A549 (cell line): ENCODE data around the gene TRDN. TPM values are rescaled to one million over a fixed set of nuclear protein-coding genes. Genes with fewer than 3 reads are reported as not detected.

Experiments used
- ATAC-seq, 2 experiments: fragments of 200-7000 bp in 1 of 2; fragments of >200 bp in 1 of 2; cut with Nextera tagmentation in 1 of 2; cut with Tn5 transposase in 1 of 2; 3 replicates each; pipeline versions ENCODE4 v1.8.0 to v1.9.1; 2018 to 2020; ENCODE audit warnings: mild to moderate bottlenecking in 1 of 2, moderate library complexity in 1 of 2
- CTCF ChIA-PET: fragments of 300-600 bp; sonication (Branson Sonifier 250); formaldehyde crosslinking; extraction: SDS; loops from one replicate; lab custom pipeline; 2021; ENCODE audit warnings: antibody characterized with exemption, inconsistent platforms; lab: Yijun Ruan, JAX
- POLR2A ChIA-PET: fragments of 350-600 bp; formaldehyde crosslinking; extraction: SDS; loops from one replicate; lab custom pipeline; 2021; ENCODE audit warnings: antibody characterized with exemption, inconsistent platforms; lab: Yijun Ruan, JAX
- DNase-seq, 2 experiments: peaks; one replicate each; pipeline versions ENCODE4 v3.0.0 to v3.0.0-alpha.2; 2011 to 2016; ENCODE audit warnings: low read depth in 1 of 2, low spot score in 1 of 2
- FAIRE-seq: peaks from 2 replicates; lab custom pipeline; 2011; peaks lifted over from hg19 to GRCh38; lab: Jason Lieb, UNC
- H3K27ac ChIP-seq, 2 experiments: fragments of >200 bp; sonication (Bioruptor Twin); formaldehyde crosslinking; 3 replicates each; pipeline ENCODE4 v1.5.1; 2016 to 2017
- H3K4me1 ChIP-seq: fragments of >200 bp; sonication (Bioruptor Twin); formaldehyde crosslinking; 3 replicates; pipeline ENCODE4 v1.6.1; 2016
- H3K4me2 ChIP-seq: fragments of >200 bp; sonication (Bioruptor Twin); formaldehyde crosslinking; 3 replicates; pipeline ENCODE4 v1.6.1; 2016
- H3K4me3 ChIP-seq: fragments of >200 bp; sonication (Bioruptor Twin); formaldehyde crosslinking; 3 replicates; pipeline ENCODE4 v1.5.1; 2016
- H3K9me3 ChIP-seq: fragments of >200 bp; sonication (Bioruptor Twin); formaldehyde crosslinking; 3 replicates; pipeline ENCODE4 v1.6.1; 2016
- BHLHE40 ChIP-seq: IDR thresholded peaks from 2 replicates; pipeline ENCODE4 v1.6.1; 2012; ENCODE audit warnings: low read depth, low read length, inconsistent platforms
- CBX8 ChIP-seq: fragments of 200-600 bp; sonication (generic); IDR thresholded peaks from 2 replicates; pipeline ENCODE4 v1.6.1; 2016
- EHF ChIP-seq: fragments of 250-450 bp; sonication (Bioruptor Pico); IDR thresholded peaks from 2 replicates; pipeline ENCODE4 v1.5.0; 2020; ENCODE audit warnings: mild to moderate bottlenecking
- FOSB ChIP-seq: fragments of 250-450 bp; sonication (Bioruptor Pico); IDR thresholded peaks from 2 replicates; pipeline ENCODE4 v1.5.0; 2020; ENCODE audit warnings: mild to moderate bottlenecking, moderate library complexity
- FOSL2 ChIP-seq, 2 experiments: fragments of 450-650 bp in 1 of 2; fragments of >200 bp in 1 of 2; sonication (Bioruptor Twin) in 1 of 2; formaldehyde crosslinking; IDR thresholded peaks; 2 replicates each; pipeline versions ENCODE4 v1.5.0 to v1.6.1; 2016 to 2020; ENCODE audit warnings: mild to moderate bottlenecking in 1 of 2, moderate library complexity in 1 of 2
- FOXS1 ChIP-seq: fragments of 250-450 bp; sonication (Bioruptor Pico); IDR thresholded peaks from 2 replicates; pipeline ENCODE4 v1.5.0; 2020; ENCODE audit warnings: mild to moderate bottlenecking, moderate library complexity
- GATA3 ChIP-seq: IDR thresholded peaks from 2 replicates; pipeline ENCODE4 v1.6.1; 2012; ENCODE audit warnings: borderline replicate concordance
- HEYL ChIP-seq: fragments of 250-450 bp; sonication (Bioruptor Pico); IDR thresholded peaks from 2 replicates; pipeline ENCODE4 v1.8.0; 2021; ENCODE audit warnings: mild to moderate bottlenecking, moderate library complexity
- HOXA7 ChIP-seq: fragments of 250-450 bp; sonication (Bioruptor Pico); IDR thresholded peaks from 2 replicates; pipeline ENCODE4 v1.5.0; 2020; ENCODE audit warnings: mild to moderate bottlenecking, moderate library complexity
- JUNB ChIP-seq: fragments of >200 bp; sonication (Bioruptor Twin); formaldehyde crosslinking; IDR thresholded peaks from 2 replicates; pipeline ENCODE4 v1.6.1; 2016
- KDM5A ChIP-seq: fragments of 200-600 bp; sonication (generic); IDR thresholded peaks from 2 replicates; pipeline ENCODE4 v1.6.1; 2016; ENCODE audit warnings: antibody characterized with exemption, mild to moderate bottlenecking
- MAZ ChIP-seq: fragments of 150-350 bp; IDR thresholded peaks from 2 replicates; pipeline ENCODE4 v1.6.1; 2014; ENCODE audit warnings: antibody characterized with exemption, low read depth, low read length, borderline replicate concordance
- MYC ChIP-seq: IDR thresholded peaks from 2 replicates; pipeline ENCODE4 v1.6.1; 2012; ENCODE audit warnings: mild to moderate bottlenecking, inconsistent platforms, low read length, improper control_type of control experiment, borderline replicate concordance
- POLR2AphosphoS2 ChIP-seq: conservative IDR thresholded peaks from 2 replicates; pipeline ENCODE4 v1.6.1; 2012; ENCODE audit warnings: low read length, improper control_type of control experiment, inconsistent platforms
- RAD21 ChIP-seq, 2 experiments: fragments of >200 bp in 1 of 2; sonication (Bioruptor Twin) in 1 of 2; formaldehyde crosslinking in 1 of 2; IDR thresholded peaks in 1 of 2; conservative IDR thresholded peaks in 1 of 2; 2 replicates in 1 of 2; 3 replicates in 1 of 2; pipeline ENCODE4 v1.6.1; 2012 to 2018; ENCODE audit warnings: inconsistent platforms in 1 of 2
- RCOR1 ChIP-seq: fragments of 150-350 bp; IDR thresholded peaks from 2 replicates; pipeline ENCODE4 v1.6.1; 2014; ENCODE audit warnings: antibody characterized with exemption, low read length, low read depth
- RNF2 ChIP-seq: fragments of 200-600 bp; sonication (generic); IDR thresholded peaks from 2 replicates; pipeline ENCODE4 v1.6.1; 2016; ENCODE audit warnings: low read depth, mild to moderate bottlenecking, antibody characterized with exemption, moderate library complexity, borderline replicate concordance
- SMC3 ChIP-seq: fragments of >200 bp; sonication (Bioruptor Twin); formaldehyde crosslinking; IDR thresholded peaks from 3 replicates; pipeline ENCODE4 v1.6.1; 2018; ENCODE audit warnings: inconsistent platforms
- TFCP2L1 ChIP-seq: fragments of 250-450 bp; sonication (Bioruptor Pico); IDR thresholded peaks from 2 replicates; pipeline ENCODE4 v1.5.0; 2021; ENCODE audit warnings: mild to moderate bottlenecking
- ZFP36 ChIP-seq: fragments of 450-650 bp; IDR thresholded peaks from 2 replicates; pipeline ENCODE4 v1.6.1; 2014; ENCODE audit warnings: borderline replicate concordance; ENCODE audit not compliant: partially characterized antibody
- ZSCAN20 ChIP-seq: fragments of 250-450 bp; sonication (Bioruptor Pico); IDR thresholded peaks from 2 replicates; pipeline ENCODE4 v1.8.0; 2022; ENCODE audit warnings: mild to moderate bottlenecking, moderate library complexity
- WGBS: methylation state at CpG from one replicate; pipeline ENCODE4 v1.1.6; 2017; ENCODE audit errors: missing lambda C conversion rate; 5-methylcytosine and 5-hydroxymethylcytosine counted together
- polyA plus RNA-seq, 4 experiments: library from polyadenylated mRNA; depleted of rRNA in 3 of 4; stranded (reverse); fragments of >200 nt; fragmentation: RNase III in 1 of 4; extraction: RNeasy Plus Mini Kit Qiagen cat#74134 plus additional on column Dnase treatment in 1 of 4; gene quantifications; 2 replicates in 3 of 4; 3 replicates in 1 of 4; pipeline ENCODE4 v1.2.3, GENCODE V29; 2011 to 2017
- TF ChIP-seq, protein P1 (sequence below): fragments of >200 bp; sonication (Bioruptor Twin); formaldehyde crosslinking; IDR thresholded peaks from 3 replicates; pipeline ENCODE4 v1.6.1; 2016
- TF ChIP-seq, protein P2 (sequence below): fragments of >200 bp; sonication (Bioruptor Twin); formaldehyde crosslinking; IDR thresholded peaks from 3 replicates; pipeline ENCODE4 v1.5.1; 2016
- TF ChIP-seq, protein P3 (sequence below): fragments of 450-650 bp; IDR thresholded peaks from 2 replicates; pipeline ENCODE4 v1.6.1; 2014; ENCODE audit warnings: antibody characterized with exemption
- TF ChIP-seq, protein P4 (sequence below): IDR thresholded peaks from 2 replicates; pipeline ENCODE4 v1.6.1; 2012

Gene TRDN
- polyA plus RNA-seq, 2 of the 4 experiments (the other 2 are of a cell fraction): not detected

DNA sequence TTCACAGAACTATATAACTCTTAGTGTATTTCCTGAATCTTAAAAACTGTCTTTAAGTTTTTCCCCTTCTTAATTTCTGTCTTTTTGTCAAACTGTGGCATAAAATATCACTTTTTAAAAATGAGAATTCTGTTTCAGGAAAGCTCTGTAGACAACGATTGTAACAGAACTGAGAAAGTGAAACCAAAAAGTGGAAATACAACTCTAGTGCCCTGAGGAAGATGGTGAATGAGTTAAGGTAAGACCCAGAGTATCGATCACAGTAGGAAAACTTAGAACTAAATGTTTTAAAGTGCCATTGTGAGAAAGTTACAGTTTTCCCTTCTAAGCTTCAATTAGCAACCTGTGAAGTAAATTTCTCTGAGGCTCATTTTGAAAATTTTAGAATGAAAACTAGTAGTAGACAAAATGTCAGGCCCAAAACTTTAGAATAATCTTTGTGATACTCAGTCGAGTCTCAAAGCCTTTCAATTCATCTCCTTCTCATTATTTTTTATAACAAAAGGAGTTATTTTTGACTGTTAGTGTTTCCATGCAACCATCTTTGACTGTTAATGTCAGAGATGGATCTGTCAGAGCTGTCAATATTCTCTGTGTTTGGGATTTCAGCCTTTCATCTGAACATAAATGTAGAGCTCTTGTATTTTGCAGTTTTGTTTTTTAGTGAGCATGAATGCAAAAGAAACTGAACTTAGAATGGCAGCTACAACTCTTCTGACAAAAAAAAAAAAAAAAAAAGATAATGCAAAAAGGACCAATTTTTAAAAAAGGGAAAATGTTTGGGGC, 19.0 kb upstream of the TRDN start:
- H3K4me3 ChIP-seq: no peak overlapping the region
- DNase-seq: no peak
- POLR2A ChIA-PET: no interaction called here
- TF ChIP-seq ZSCAN20 (CRISPR knock-in tag): no peak
- TF ChIP-seq FOSB (CRISPR knock-in tag): no peak
- no peak for TF ChIP-seq SMC3
- no peak for TF ChIP-seq EHF (CRISPR knock-in tag)
- no peak for TF ChIP-seq MAZ
- no peak for TF ChIP-seq MYC
- TF ChIP-seq, protein P1, sequence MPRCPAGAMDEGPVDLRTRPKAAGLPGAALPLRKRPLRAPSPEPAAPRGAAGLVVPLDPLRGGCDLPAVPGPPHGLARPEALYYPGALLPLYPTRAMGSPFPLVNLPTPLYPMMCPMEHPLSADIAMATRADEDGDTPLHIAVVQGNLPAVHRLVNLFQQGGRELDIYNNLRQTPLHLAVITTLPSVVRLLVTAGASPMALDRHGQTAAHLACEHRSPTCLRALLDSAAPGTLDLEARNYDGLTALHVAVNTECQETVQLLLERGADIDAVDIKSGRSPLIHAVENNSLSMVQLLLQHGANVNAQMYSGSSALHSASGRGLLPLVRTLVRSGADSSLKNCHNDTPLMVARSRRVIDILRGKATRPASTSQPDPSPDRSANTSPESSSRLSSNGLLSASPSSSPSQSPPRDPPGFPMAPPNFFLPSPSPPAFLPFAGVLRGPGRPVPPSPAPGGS: no peak
- no peak for TF ChIP-seq KDM5A
- no peak for TF ChIP-seq CBX8
- TF ChIP-seq, protein P2, sequence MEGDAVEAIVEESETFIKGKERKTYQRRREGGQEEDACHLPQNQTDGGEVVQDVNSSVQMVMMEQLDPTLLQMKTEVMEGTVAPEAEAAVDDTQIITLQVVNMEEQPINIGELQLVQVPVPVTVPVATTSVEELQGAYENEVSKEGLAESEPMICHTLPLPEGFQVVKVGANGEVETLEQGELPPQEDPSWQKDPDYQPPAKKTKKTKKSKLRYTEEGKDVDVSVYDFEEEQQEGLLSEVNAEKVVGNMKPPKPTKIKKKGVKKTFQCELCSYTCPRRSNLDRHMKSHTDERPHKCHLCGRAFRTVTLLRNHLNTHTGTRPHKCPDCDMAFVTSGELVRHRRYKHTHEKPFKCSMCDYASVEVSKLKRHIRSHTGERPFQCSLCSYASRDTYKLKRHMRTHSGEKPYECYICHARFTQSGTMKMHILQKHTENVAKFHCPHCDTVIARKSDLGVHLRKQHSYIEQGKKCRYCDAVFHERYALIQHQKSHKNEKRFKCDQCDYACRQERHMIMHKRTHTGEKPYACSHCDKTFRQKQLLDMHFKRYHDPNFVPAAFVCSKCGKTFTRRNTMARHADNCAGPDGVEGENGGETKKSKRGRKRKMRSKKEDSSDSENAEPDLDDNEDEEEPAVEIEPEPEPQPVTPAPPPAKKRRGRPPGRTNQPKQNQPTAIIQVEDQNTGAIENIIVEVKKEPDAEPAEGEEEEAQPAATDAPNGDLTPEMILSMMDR: no peak
- no peak for TF ChIP-seq POLR2AphosphoS2
- no peak for TF ChIP-seq RAD21 (conservative IDR thresholded peaks at IDR 0.05 in 1 of 2, IDR thresholded peaks at IDR 0.05 in 1 of 2)
- TF ChIP-seq TFCP2L1 (CRISPR knock-in tag): no peak
- TF ChIP-seq RNF2: no peak
- TF ChIP-seq BHLHE40: no peak
- TF ChIP-seq, all 56 proteins: peak for 0
- no peak overlapping the region for H3K27ac ChIP-seq
- CTCF ChIA-PET: no interaction called here
- ATAC-seq: no peak
- no peaks in the 10 kb centered on the region for H3K9me3 ChIP-seq
- WGBS: 21% methylated on average over 3 of the region's 3 CpGs
- no peak for FAIRE-seq
- H3K4me2 ChIP-seq: peak overlapping the region; percentile 58
- H3K4me1 ChIP-seq: no peaks in the 10 kb centered on the region

DNA sequence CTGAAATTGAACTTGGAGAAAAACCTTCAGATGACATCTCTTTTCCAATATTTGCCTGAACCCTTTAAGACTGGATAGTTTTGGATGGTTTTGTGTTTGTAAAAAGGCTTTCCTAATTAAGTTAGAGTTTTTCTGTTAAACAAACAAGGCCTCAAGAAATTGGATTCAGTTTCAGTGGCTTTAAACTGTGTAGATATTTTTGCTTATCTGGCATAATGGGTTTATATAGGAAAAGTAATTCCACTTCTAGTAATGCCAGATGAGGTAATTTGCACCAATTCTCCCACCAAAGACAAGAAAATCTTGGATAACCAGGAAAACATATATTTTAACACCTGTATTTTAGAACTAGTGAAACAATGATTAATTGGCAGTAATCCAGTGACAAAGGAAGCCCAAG, 12.0 kb upstream of the TRDN start:
- Histone ChIP-seq H3K9me3 (no peaks in the 10 kb centered on the region), H3K4me2 (no peak overlapping the region), H3K4me1 (no peaks in the 10 kb centered on the region), H3K27ac (no peak overlapping the region), H3K4me3 (no peak overlapping the region)
- no peak for TF ChIP-seq HEYL (CRISPR knock-in tag)
- no peak for TF ChIP-seq SMC3
- TF ChIP-seq, protein P3, sequence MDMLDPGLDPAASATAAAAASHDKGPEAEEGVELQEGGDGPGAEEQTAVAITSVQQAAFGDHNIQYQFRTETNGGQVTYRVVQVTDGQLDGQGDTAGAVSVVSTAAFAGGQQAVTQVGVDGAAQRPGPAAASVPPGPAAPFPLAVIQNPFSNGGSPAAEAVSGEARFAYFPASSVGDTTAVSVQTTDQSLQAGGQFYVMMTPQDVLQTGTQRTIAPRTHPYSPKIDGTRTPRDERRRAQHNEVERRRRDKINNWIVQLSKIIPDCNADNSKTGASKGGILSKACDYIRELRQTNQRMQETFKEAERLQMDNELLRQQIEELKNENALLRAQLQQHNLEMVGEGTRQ: no peak
- no peak for TF ChIP-seq RNF2
- TF ChIP-seq HOXA7 (CRISPR knock-in tag): no peak
- no peak for TF ChIP-seq RCOR1
- TF ChIP-seq GATA3: no peak
- TF ChIP-seq JUNB: no peak
- CTCF ChIA-PET: no interaction called here
- POLR2A ChIA-PET: no interaction called here
- no peak for FAIRE-seq
- ATAC-seq: no peak
- no peak for DNase-seq

DNA sequence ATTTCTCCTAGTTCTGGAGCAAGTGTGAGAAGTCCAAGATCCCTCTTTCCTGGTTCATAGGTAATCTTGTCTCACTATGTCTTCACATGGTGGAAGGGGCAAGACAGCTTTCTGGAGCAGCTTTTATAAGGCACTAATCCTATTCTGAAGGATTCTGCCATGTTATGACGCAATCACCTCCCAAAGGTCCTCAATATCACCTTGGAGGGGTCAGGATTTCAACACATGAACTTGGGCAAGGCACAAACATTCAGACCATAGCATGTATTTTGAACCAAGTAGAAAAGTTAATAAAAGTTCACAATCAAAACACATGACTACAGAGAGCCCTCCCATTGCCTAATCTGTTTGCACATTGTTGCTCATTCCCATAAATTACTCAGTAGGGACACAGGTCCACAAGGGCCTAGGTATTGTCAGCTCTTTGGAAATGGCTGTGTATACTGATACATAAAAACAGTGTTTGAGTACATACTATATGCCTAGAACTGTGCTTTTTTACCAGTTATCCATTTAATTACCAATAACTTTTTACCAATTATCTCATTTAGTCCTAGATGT, 11.3 kb upstream of the TRDN start:
- POLR2A ChIA-PET: no interaction called here

More for the DNA sequence above, 11.3 kb upstream of the TRDN start:
- Histone ChIP-seq H3K4me2 (no peak overlapping the region), H3K9me3 (no peaks in the 10 kb centered on the region)
- 14% methylated on average over 1 of the region's 1 CpG for WGBS
- TF ChIP-seq ZFP36 (no peak), FOSL2 (IDR thresholded peaks at IDR 0.05) (no peak), FOSL2 (CRISPR knock-in tag; IDR thresholded peaks at IDR 0.05) (no peak), FOXS1 (CRISPR knock-in tag) (no peak), FOSB (CRISPR knock-in tag) (no peak)
- TF ChIP-seq, protein P1: no peak
- TF ChIP-seq, protein P4, sequence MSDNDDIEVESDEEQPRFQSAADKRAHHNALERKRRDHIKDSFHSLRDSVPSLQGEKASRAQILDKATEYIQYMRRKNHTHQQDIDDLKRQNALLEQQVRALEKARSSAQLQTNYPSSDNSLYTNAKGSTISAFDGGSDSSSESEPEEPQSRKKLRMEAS: no peak
- TF ChIP-seq, all 56 proteins: peak for 0
- CTCF ChIA-PET: no interaction called here
- FAIRE-seq (no peak), DNase-seq (no peak), ATAC-seq (no peak)
- Histone ChIP-seq H3K27ac (no peak overlapping the region), H3K4me3 (no peak overlapping the region), H3K4me1 (no peaks in the 10 kb centered on the region)
